ENCODE data around the gene SH3BGRL3. TPM values are rescaled to one million over a fixed set of nuclear protein-coding genes. Genes with fewer than 3 reads are reported as not detected.
A peak's percentile ranks its signal among the peaks of the same experiment; 100 is the strongest.

Gene SH3BGRL3
- total and polyA plus RNA-seq, 2 of the 13 experiments (the other 11 are each of a cell fraction or from before 2014, with no cell fraction given) = 11.4 to 12.2 TPM

GRCh38 chr1:26306290-26307229, 26.7 kb downstream of the SH3BGRL3 start, which contains the start of gene UBXN11 (continued):
- no peak for TF ChIP-seq JDP2 (CRISPR knock-in tag; IDR thresholded peaks at IDR 0.05; ENCODE audit: borderline replicate concordance)
- no peak for TF ChIP-seq PAF1 (CRISPR knock-in tag; IDR thresholded peaks at IDR 0.05)
- no peak for TF ChIP-seq NFAT5 (CRISPR knock-in tag; IDR thresholded peaks at IDR 0.05)
- peak; percentile 71; the same call in 1 of the 2 replicates for TF ChIP-seq MXD1 (CRISPR knock-in tag; IDR thresholded peaks at IDR 0.05)
- TF ChIP-seq FIP1L1 (IDR thresholded peaks at IDR 0.05; ENCODE audit: borderline replicate concordance, insufficient read depth, low read depth, low read length) = no peak
- TF ChIP-seq HCFC1 (IDR thresholded peaks at IDR 0.05; ENCODE audit: low read depth, low read length) = peak; percentile 47; the same call in 1 of the 2 replicates
- TF ChIP-seq ZBTB40 (IDR thresholded peaks at IDR 0.05) = no peak
- no peak for TF ChIP-seq ZBTB40 (CRISPR knock-in tag; IDR thresholded peaks at IDR 0.05)
- peak; percentile 77 for TF ChIP-seq ZFX (CRISPR knock-in tag; IDR thresholded peaks at IDR 0.05; ENCODE audit: low read depth)
- no peak for TF ChIP-seq FOXP1 (IDR thresholded peaks at IDR 0.05)
- no peak for TF ChIP-seq FOXP1 (CRISPR knock-in tag; IDR thresholded peaks at IDR 0.05)
- TF ChIP-seq ASH2L (IDR thresholded peaks at IDR 0.05; ENCODE audit: insufficient read length, low read depth, low read length) = peak; percentile 56
- TF ChIP-seq HNRNPH1 (optimal IDR thresholded peaks at IDR 0.05; ENCODE audit: low read depth, low read length) = no peak
- TF ChIP-seq EZH2 (conservative IDR thresholded peaks at IDR 0.05; ENCODE audit: low read depth, low read length) = no peak
